Panc1 (cell line): ENCODE results near the gene AIRE.

Source experiments
- CTCF ChIP-seq: fragments of 450-650 bp; IDR thresholded peaks from 2 replicates; pipeline ENCODE4 v1.5.1; 2017; ENCODE audit warnings: mild to moderate bottlenecking
- POLR2AphosphoS5 ChIP-seq: IDR thresholded peaks from 2 replicates; pipeline ENCODE4 v1.6.1; 2012; ENCODE audit warnings: mild to moderate bottlenecking, low read depth, low read length, moderate library complexity
- REST ChIP-seq, 2 experiments: IDR thresholded peaks; 2 replicates each; pipeline ENCODE4 v1.6.1; 2011 to 2012; ENCODE audit warnings: low read depth in 2 of 2, control low read depth in 1 of 2, low read length in 1 of 2, mild to moderate bottlenecking in 1 of 2, moderate library complexity in 1 of 2; ENCODE audit not compliant: insufficient read depth in 1 of 2
- SIN3A ChIP-seq: IDR thresholded peaks from 2 replicates; pipeline ENCODE4 v1.6.1; 2012; ENCODE audit warnings: low read depth, mild to moderate bottlenecking, low read length, moderate library complexity, borderline replicate concordance; ENCODE audit not compliant: insufficient read depth
- TCF7L2 ChIP-seq: IDR thresholded peaks from 2 replicates; pipeline ENCODE4 v1.6.1; 2011; ENCODE audit warnings: mild to moderate bottlenecking, low read depth, low read length, inconsistent platforms

- TF ChIP-seq CTCF (no peak), POLR2AphosphoS5 (no peak), REST (IDR thresholded peaks at IDR 0.05; ENCODE audit: insufficient read depth in 1 of 2, low read depth in 2 of 2, low read length in 1 of 2) (no peak), SIN3A (no peak), TCF7L2 (no peak)
Measured at GRCh38 chr21:44327603-44327974, 41.9 kb downstream of the AIRE start.
